ENCODE results near the gene BAG2. TPM values are rescaled to one million over a fixed set of nuclear protein-coding genes. Genes with fewer than 3 reads are reported as not detected.

Gene BAG2
- polyA plus RNA-seq, 2 of the 4 experiments (the other 2 are of a cell fraction): 9.5 to 13.9 TPM

DNA sequence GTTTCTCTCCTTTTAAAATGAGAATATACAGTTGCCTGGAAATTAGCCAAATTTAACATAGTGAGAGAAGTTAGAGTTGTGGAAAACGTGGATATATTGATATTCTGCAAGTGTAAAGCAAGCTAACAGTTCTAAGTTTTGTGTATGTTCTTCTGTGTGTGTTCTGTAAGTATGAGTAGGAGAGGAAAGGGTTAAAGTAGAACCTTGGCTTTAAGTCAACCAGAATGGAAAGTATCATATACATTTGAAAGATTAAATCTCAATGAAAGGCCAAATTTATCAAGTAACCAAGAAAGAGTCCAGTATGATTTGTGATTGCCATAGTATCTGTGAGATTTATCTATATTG, 30.0 kb upstream of the BAG2 start:
- no peak overlapping the region for H3K4me3 ChIP-seq
- H3K4me1 ChIP-seq: peaks cover 15% of the 10 kb centered on the region; the same call in 2 of the 3 replicates
- no peak overlapping the region for H3K27ac ChIP-seq
- ChIA-PET CTCF (interaction anchor here (1.2 kb wide), 1 partner anchor 80 kb away, joined by 3 read pairs; the partner anchor contains the start of gene RAB23), POLR2A (no interaction called here)
- FAIRE-seq (no peak), ATAC-seq (no peak), DNase-seq (ENCODE audit: low read depth in 1 of 2, low spot score in 1 of 2) (no peak)
- H3K9me3 ChIP-seq: no peaks in the 10 kb centered on the region
- peak overlapping the region; percentile 38; the same call in 1 of the 3 replicates for H3K4me2 ChIP-seq
- WGBS (ENCODE audit: missing lambda C conversion rate): 68% methylated on average over 1 of the region's 1 CpG
- TF ChIP-seq, protein P1, sequence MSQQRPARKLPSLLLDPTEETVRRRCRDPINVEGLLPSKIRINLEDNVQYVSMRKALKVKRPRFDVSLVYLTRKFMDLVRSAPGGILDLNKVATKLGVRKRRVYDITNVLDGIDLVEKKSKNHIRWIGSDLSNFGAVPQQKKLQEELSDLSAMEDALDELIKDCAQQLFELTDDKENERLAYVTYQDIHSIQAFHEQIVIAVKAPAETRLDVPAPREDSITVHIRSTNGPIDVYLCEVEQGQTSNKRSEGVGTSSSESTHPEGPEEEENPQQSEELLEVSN (IDR thresholded peaks at IDR 0.05; ENCODE audit: borderline replicate concordance, low read depth): no peak
- TF ChIP-seq ZNF302 (CRISPR knock-in tag; IDR thresholded peaks at IDR 0.05) (no peak), NR3C1 (IDR thresholded peaks at IDR 0.05) (no peak), TP53 (CRISPR knock-in tag; IDR thresholded peaks at IDR 0.05) (no peak), ZFP36 (IDR thresholded peaks at IDR 0.05; ENCODE audit: borderline replicate concordance, partially characterized antibody) (no peak), ZC3H11A (IDR thresholded peaks at IDR 0.05) (no peak)
- TF ChIP-seq, protein P2, sequence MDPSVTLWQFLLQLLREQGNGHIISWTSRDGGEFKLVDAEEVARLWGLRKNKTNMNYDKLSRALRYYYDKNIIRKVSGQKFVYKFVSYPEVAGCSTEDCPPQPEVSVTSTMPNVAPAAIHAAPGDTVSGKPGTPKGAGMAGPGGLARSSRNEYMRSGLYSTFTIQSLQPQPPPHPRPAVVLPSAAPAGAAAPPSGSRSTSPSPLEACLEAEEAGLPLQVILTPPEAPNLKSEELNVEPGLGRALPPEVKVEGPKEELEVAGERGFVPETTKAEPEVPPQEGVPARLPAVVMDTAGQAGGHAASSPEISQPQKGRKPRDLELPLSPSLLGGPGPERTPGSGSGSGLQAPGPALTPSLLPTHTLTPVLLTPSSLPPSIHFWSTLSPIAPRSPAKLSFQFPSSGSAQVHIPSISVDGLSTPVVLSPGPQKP (IDR thresholded peaks at IDR 0.05; ENCODE audit: low read depth, low read length): no peak
- TF ChIP-seq, protein P3, sequence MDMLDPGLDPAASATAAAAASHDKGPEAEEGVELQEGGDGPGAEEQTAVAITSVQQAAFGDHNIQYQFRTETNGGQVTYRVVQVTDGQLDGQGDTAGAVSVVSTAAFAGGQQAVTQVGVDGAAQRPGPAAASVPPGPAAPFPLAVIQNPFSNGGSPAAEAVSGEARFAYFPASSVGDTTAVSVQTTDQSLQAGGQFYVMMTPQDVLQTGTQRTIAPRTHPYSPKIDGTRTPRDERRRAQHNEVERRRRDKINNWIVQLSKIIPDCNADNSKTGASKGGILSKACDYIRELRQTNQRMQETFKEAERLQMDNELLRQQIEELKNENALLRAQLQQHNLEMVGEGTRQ (IDR thresholded peaks at IDR 0.05): no peak

DNA sequence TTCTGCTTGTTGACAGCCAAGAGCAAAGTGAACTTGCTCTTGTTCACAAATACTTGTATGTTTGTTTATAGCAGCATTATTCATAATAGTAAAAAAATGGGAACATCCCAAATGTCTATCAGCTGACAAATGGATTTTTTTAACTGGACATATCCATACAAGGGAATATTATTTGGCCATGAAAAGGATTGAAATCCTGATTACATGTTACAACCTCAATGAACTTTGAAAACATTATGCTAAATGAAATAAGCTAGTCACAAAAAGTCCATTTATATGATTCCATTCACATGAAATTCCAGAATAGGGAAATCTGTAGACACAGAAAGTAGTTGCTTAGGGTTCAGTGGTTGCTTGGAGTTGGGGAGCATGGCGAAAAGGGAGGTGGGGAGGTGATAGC, 28.4 kb upstream of the BAG2 start:
- POLR2A ChIA-PET: no interaction called here
- FAIRE-seq: no peak

More for the DNA sequence above, 28.4 kb upstream of the BAG2 start:
- DNase-seq (ENCODE audit: low read depth in 1 of 2, low spot score in 1 of 2) (no peak), ATAC-seq (no peak)
- no peak overlapping the region for H3K4me3 ChIP-seq
- peaks cover 15% of the 10 kb centered on the region; the same call in 2 of the 3 replicates for H3K4me1 ChIP-seq
- CTCF ChIA-PET: interaction anchor here (0.6 kb wide), 2 partner anchors 10 to 191 kb away, joined by 3 read pairs; no protein-coding TSS in a partner anchor
- TF ChIP-seq, protein P2 (IDR thresholded peaks at IDR 0.05; ENCODE audit: low read depth, low read length): no peak
- TF ChIP-seq ZC3H11A (IDR thresholded peaks at IDR 0.05) (no peak), CHD2 (IDR thresholded peaks at IDR 0.05; ENCODE audit: low read length, partially characterized antibody) (no peak), ZSCAN20 (CRISPR knock-in tag; IDR thresholded peaks at IDR 0.05) (no peak), JUN (IDR thresholded peaks at IDR 0.05) (no peak), TP53 (CRISPR knock-in tag; IDR thresholded peaks at IDR 0.05) (no peak), MAFK (IDR thresholded peaks at IDR 0.05; ENCODE audit: partially characterized antibody) (no peak), KDM5A (IDR thresholded peaks at IDR 0.05) (no peak), HOXB13 (CRISPR knock-in tag; IDR thresholded peaks at IDR 0.05; ENCODE audit: low read depth) (no peak), KDM1A (IDR thresholded peaks at IDR 0.05; ENCODE audit: low read depth) (no peak), FOSB (CRISPR knock-in tag; IDR thresholded peaks at IDR 0.05) (no peak), RAD21 (conservative IDR thresholded peaks at IDR 0.05 in 1 of 2, IDR thresholded peaks at IDR 0.05 in 1 of 2) (no peak)
- TF ChIP-seq, protein P4, sequence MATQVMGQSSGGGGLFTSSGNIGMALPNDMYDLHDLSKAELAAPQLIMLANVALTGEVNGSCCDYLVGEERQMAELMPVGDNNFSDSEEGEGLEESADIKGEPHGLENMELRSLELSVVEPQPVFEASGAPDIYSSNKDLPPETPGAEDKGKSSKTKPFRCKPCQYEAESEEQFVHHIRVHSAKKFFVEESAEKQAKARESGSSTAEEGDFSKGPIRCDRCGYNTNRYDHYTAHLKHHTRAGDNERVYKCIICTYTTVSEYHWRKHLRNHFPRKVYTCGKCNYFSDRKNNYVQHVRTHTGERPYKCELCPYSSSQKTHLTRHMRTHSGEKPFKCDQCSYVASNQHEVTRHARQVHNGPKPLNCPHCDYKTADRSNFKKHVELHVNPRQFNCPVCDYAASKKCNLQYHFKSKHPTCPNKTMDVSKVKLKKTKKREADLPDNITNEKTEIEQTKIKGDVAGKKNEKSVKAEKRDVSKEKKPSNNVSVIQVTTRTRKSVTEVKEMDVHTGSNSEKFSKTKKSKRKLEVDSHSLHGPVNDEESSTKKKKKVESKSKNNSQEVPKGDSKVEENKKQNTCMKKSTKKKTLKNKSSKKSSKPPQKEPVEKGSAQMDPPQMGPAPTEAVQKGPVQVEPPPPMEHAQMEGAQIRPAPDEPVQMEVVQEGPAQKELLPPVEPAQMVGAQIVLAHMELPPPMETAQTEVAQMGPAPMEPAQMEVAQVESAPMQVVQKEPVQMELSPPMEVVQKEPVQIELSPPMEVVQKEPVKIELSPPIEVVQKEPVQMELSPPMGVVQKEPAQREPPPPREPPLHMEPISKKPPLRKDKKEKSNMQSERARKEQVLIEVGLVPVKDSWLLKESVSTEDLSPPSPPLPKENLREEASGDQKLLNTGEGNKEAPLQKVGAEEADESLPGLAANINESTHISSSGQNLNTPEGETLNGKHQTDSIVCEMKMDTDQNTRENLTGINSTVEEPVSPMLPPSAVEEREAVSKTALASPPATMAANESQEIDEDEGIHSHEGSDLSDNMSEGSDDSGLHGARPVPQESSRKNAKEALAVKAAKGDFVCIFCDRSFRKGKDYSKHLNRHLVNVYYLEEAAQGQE (IDR thresholded peaks at IDR 0.05): no peak
- TF ChIP-seq, protein P5, sequence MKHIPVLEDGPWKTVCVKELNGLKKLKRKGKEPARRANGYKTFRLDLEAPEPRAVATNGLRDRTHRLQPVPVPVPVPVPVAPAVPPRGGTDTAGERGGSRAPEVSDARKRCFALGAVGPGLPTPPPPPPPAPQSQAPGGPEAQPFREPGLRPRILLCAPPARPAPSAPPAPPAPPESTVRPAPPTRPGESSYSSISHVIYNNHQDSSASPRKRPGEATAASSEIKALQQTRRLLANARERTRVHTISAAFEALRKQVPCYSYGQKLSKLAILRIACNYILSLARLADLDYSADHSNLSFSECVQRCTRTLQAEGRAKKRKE (CRISPR knock-in tag; IDR thresholded peaks at IDR 0.05; ENCODE audit: low read depth): no peak
- TF ChIP-seq, protein P6, sequence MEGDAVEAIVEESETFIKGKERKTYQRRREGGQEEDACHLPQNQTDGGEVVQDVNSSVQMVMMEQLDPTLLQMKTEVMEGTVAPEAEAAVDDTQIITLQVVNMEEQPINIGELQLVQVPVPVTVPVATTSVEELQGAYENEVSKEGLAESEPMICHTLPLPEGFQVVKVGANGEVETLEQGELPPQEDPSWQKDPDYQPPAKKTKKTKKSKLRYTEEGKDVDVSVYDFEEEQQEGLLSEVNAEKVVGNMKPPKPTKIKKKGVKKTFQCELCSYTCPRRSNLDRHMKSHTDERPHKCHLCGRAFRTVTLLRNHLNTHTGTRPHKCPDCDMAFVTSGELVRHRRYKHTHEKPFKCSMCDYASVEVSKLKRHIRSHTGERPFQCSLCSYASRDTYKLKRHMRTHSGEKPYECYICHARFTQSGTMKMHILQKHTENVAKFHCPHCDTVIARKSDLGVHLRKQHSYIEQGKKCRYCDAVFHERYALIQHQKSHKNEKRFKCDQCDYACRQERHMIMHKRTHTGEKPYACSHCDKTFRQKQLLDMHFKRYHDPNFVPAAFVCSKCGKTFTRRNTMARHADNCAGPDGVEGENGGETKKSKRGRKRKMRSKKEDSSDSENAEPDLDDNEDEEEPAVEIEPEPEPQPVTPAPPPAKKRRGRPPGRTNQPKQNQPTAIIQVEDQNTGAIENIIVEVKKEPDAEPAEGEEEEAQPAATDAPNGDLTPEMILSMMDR (IDR thresholded peaks at IDR 0.05): no peak
- H3K27ac ChIP-seq: no peak overlapping the region
- 96% methylated on average over 1 of the region's 1 CpG for WGBS (ENCODE audit: missing lambda C conversion rate)
- H3K4me2 ChIP-seq: no peak overlapping the region
- no peaks in the 10 kb centered on the region for H3K9me3 ChIP-seq
